LNCAP (cell line): ENCODE results near the gene LAMA5.

Experiments
- CTCF ChIP-seq: fragments of 450-650 bp; IDR thresholded peaks from 2 replicates; pipeline ENCODE4 v1.5.1; 2017; ENCODE audit warnings: mild to moderate bottlenecking

The LAMA5 gene

GRCh38 chr20:62355516-62355877 is 11.6 kb downstream of the LAMA5 start:
- no peak for TF ChIP-seq CTCF

- no peak for TF ChIP-seq CTCF
Measured at GRCh38 chr20:62354811-62355341, 12.2 kb downstream of the LAMA5 start.

- no peak for TF ChIP-seq CTCF
Measured at GRCh38 chr20:62354031-62354808, 12.9 kb downstream of the LAMA5 start.

GRCh38 chr20:62353289-62354030 is 13.7 kb downstream of the LAMA5 start:
- no peak for TF ChIP-seq CTCF

- TF ChIP-seq CTCF: peak; percentile 66
Measured at GRCh38 chr20:62352402-62353288, 14.5 kb downstream of the LAMA5 start.

- TF ChIP-seq CTCF: no peak
Measured at GRCh38 chr20:62351469-62352401, 15.4 kb downstream of the LAMA5 start.
